Loucy (cell line): Measurements from ENCODE around the gene RASGRP2.

ENCODE experiments used
- EZH2phosphoT487 ChIP-seq: fragments of 200-600 bp; IDR thresholded peaks from 2 replicates; pipeline ENCODE4 v1.6.1; 2018; ENCODE audit warnings: antibody characterized with exemption, mild to moderate bottlenecking, moderate library complexity, borderline replicate concordance
- TF ChIP-seq, protein P1 (sequence below): fragments of 200-600 bp; sonication (generic); conservative IDR thresholded peaks from 2 replicates; pipeline ENCODE4 v1.5.1; 2014; ENCODE audit warnings: mild to moderate bottlenecking, antibody characterized with exemption, low read length

- TF ChIP-seq, protein P1, sequence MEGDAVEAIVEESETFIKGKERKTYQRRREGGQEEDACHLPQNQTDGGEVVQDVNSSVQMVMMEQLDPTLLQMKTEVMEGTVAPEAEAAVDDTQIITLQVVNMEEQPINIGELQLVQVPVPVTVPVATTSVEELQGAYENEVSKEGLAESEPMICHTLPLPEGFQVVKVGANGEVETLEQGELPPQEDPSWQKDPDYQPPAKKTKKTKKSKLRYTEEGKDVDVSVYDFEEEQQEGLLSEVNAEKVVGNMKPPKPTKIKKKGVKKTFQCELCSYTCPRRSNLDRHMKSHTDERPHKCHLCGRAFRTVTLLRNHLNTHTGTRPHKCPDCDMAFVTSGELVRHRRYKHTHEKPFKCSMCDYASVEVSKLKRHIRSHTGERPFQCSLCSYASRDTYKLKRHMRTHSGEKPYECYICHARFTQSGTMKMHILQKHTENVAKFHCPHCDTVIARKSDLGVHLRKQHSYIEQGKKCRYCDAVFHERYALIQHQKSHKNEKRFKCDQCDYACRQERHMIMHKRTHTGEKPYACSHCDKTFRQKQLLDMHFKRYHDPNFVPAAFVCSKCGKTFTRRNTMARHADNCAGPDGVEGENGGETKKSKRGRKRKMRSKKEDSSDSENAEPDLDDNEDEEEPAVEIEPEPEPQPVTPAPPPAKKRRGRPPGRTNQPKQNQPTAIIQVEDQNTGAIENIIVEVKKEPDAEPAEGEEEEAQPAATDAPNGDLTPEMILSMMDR = no peak
- TF ChIP-seq EZH2phosphoT487 = no peak
These were observed 24.4 kb upstream of the RASGRP2 start for GRCh38 chr11:64768300-64768694.
